HepG2 (cell line): Measurements from ENCODE around the gene METRNL. TPM values are rescaled to one million over a fixed set of nuclear protein-coding genes. Genes with fewer than 3 reads are reported as not detected.

Source experiments
- DRAP1 ChIP-seq: IDR thresholded peaks from 2 replicates; pipeline ENCODE4 v1.6.1; 2016; ENCODE audit warnings: missing genetic modification reagents, missing compliant biosample characterization
- ETS1 ChIP-seq: sonication (generic); formaldehyde crosslinking; IDR thresholded peaks from 2 replicates; pipeline ENCODE4 v1.4.0; 2020; ENCODE audit warnings: missing genetic modification reagents
- HNRNPUL1 ChIP-seq: fragments of 200-400 bp; formaldehyde crosslinking; IDR thresholded peaks from 2 replicates; pipeline ENCODE4 v1.6.1; 2017; ENCODE audit warnings: low read depth, mild to moderate bottlenecking, low read length, moderate library complexity
- JUN ChIP-seq: sonication (generic); formaldehyde crosslinking; IDR thresholded peaks from 2 replicates; pipeline ENCODE4 v1.4.0; 2020; ENCODE audit warnings: mild to moderate bottlenecking, missing genetic modification reagents
- MEF2D ChIP-seq: sonication (generic); formaldehyde crosslinking; IDR thresholded peaks from 2 replicates; pipeline ENCODE4 v1.5.1; 2020; ENCODE audit warnings: mild to moderate bottlenecking, missing genetic modification reagents
- STAG1 ChIP-seq: sonication (generic); formaldehyde crosslinking; IDR thresholded peaks from 2 replicates; pipeline ENCODE4 v1.4.0; 2020; ENCODE audit warnings: missing genetic modification reagents
- TCF7L2 ChIP-seq: IDR thresholded peaks from 2 replicates; pipeline ENCODE4 v1.6.1; 2011; ENCODE audit warnings: mild to moderate bottlenecking, low read depth, low read length, moderate library complexity
- TFDP2 ChIP-seq: sonication (generic); formaldehyde crosslinking; IDR thresholded peaks from 2 replicates; pipeline ENCODE4 v1.4.0; 2020; ENCODE audit warnings: missing genetic modification reagents
- THAP7 ChIP-seq: sonication (generic); formaldehyde crosslinking; IDR thresholded peaks from 2 replicates; pipeline ENCODE4 v1.8.1; 2023; ENCODE audit warnings: mild to moderate bottlenecking, missing genetic modification reagents
- TOPORS ChIP-seq: sonication (generic); formaldehyde crosslinking; IDR thresholded peaks from 2 replicates; pipeline ENCODE4 v1.8.0; 2023; ENCODE audit warnings: mild to moderate bottlenecking, missing genetic modification reagents
- TRAFD1 ChIP-seq: sonication (generic); formaldehyde crosslinking; IDR thresholded peaks from 2 replicates; pipeline ENCODE4 v1.5.1; 2020; ENCODE audit warnings: missing genetic modification reagents, mild to moderate bottlenecking, borderline replicate concordance
- ZNF280D ChIP-seq: sonication (generic); formaldehyde crosslinking; IDR thresholded peaks from 2 replicates; pipeline ENCODE4 v1.5.1; 2020; ENCODE audit warnings: mild to moderate bottlenecking, missing genetic modification reagents
- ZNF451 ChIP-seq: sonication (generic); formaldehyde crosslinking; IDR thresholded peaks from 2 replicates; pipeline ENCODE4 v1.5.0; 2020; ENCODE audit warnings: mild to moderate bottlenecking, missing genetic modification reagents
- ZNF7 ChIP-seq: IDR thresholded peaks from 2 replicates; pipeline ENCODE4 v1.6.1; 2016; ENCODE audit warnings: missing biosample characterization, missing genetic modification reagents
- ZNF75D ChIP-seq: sonication (generic); formaldehyde crosslinking; IDR thresholded peaks from 2 replicates; pipeline ENCODE4 v1.8.1; 2023; ENCODE audit warnings: missing genetic modification reagents, mild to moderate bottlenecking, borderline replicate concordance
- polyA plus RNA-seq, 8 experiments: library from polyadenylated mRNA; depleted of rRNA in 3 of 8; stranded (reverse) in 7 of 8; unstranded in 1 of 8; fragments of >200 nt; fragmentation: Illumina TruSeq in 4 of 8; extraction: Trizol in 4 of 8; gene quantifications; 2 replicates each; pipeline versions ENCODE4 v1.2.1 to v1.2.3, GENCODE V29; 2011 to 2016; ENCODE audit warnings: low read depth in 4 of 8, missing spikeins in 1 of 8, mixed read lengths in 1 of 8; ENCODE audit not compliant: insufficient read depth in 1 of 8
- total RNA-seq, 5 experiments: library from RNA; depleted of rRNA; stranded (reverse); fragments of >200 nt; fragmentation: Illumina TruSeq; extraction: Trizol; gene quantifications; 2 replicates each; pipeline ENCODE4 v1.2.3, GENCODE V29; 2016; ENCODE audit warnings: low read depth in 1 of 5

The METRNL gene
- total and polyA plus RNA-seq, 2 of the 13 experiments (the other 11 are each of a cell fraction or from before 2014, with no cell fraction given), result 0.66 to 0.84 TPM

GRCh38 chr17:83051396-83052240 lies 27.8 kb upstream of the METRNL start (continued):
- TF ChIP-seq ETS1 (peak; percentile 84; the same call in 1 of the 2 replicates), DRAP1 (CRISPR knock-in tag) (peak; percentile 78; the same call in 1 of the 2 replicates), TRAFD1 (no peak), ZNF7 (CRISPR knock-in tag) (no peak), STAG1 (CRISPR knock-in tag) (no peak), TFDP2 (CRISPR knock-in tag) (peak; percentile 89), ZNF451 (CRISPR knock-in tag) (peak; percentile 95), TOPORS (CRISPR knock-in tag) (peak; percentile 74; the same call in 1 of the 2 replicates), JUN (CRISPR knock-in tag) (0 out of 2 replicates have a peak, but pooled peaks have one; percentile 54), HNRNPUL1 (no peak; the same call in 1 of the 2 replicates), MEF2D (CRISPR knock-in tag) (no peak), ZNF280D (peak; percentile 70), THAP7 (CRISPR knock-in tag) (0 out of 2 replicates have a peak, but pooled peaks have one; percentile 20), TCF7L2 (no peak), ZNF75D (0 out of 2 replicates have a peak, but pooled peaks have one; percentile 78)
